H1 (cell line): ENCODE data around the gene PTBP3. TPM values are rescaled to one million over a fixed set of nuclear protein-coding genes. Genes with fewer than 3 reads are reported as not detected.

Source experiments
- CTCF ChIA-PET: fragments of 300-600 bp; sonication (Branson Sonifier 250); formaldehyde crosslinking; loops from one replicate; lab custom pipeline; 2021; ENCODE audit not compliant: partially characterized antibody; lab: Charles Lee
- POLR2A ChIA-PET: fragments of 300-600 bp; sonication (Branson Sonifier 250); formaldehyde crosslinking; loops from one replicate; lab custom pipeline; 2021; ENCODE audit warnings: inconsistent platforms; ENCODE audit not compliant: partially characterized antibody; lab: Charles Lee
- DNase-seq, 2 experiments: peaks; one replicate each; pipeline versions ENCODE4 v3.0.0 to v3.0.0-alpha.2; 2010 to 2022; ENCODE audit warnings: low spot score in 2 of 2, low read depth in 1 of 2, mixed read lengths in 1 of 2
- FAIRE-seq: peaks from 2 replicates; lab custom pipeline; 2011; peaks lifted over from hg19 to GRCh38; lab: Jason Lieb, UNC
- H2AFZ ChIP-seq: 2 replicates; pipeline ENCODE4 v1.8.1; 2012; ENCODE audit warnings: low read length, inconsistent platforms
- H2AK5ac ChIP-seq: 2 replicates; pipeline ENCODE4 v1.6.1; 2013; ENCODE audit warnings: low read depth, low read length
- H2BK120ac ChIP-seq: replicated peaks from 2 replicates; pipeline ENCODE3; 2013; ENCODE audit warnings: low read depth, low read length, inconsistent platforms
- H2BK12ac ChIP-seq: 2 replicates; pipeline ENCODE4 v1.6.1; 2013; ENCODE audit warnings: low read depth, low read length
- H2BK15ac ChIP-seq: 2 replicates; pipeline ENCODE4 v1.6.1; 2013; ENCODE audit warnings: low read length
- H2BK20ac ChIP-seq: 2 replicates; pipeline ENCODE4 v1.6.1; 2013; ENCODE audit warnings: low read length
- H2BK5ac ChIP-seq: 2 replicates; pipeline ENCODE4 v1.6.1; 2013; ENCODE audit warnings: low read depth, low read length
- H3K14ac ChIP-seq: 2 replicates; pipeline ENCODE4 v1.6.1; 2013; ENCODE audit warnings: inconsistent platforms; ENCODE audit not compliant: insufficient read length
- H3K18ac ChIP-seq: 2 replicates; pipeline ENCODE4 v1.6.1; 2013; ENCODE audit warnings: low read length; ENCODE audit errors: extremely low read depth
- H3K23ac ChIP-seq: 2 replicates; pipeline ENCODE4 v1.6.1; 2013; ENCODE audit warnings: inconsistent platforms; ENCODE audit not compliant: insufficient read length
- H3K23me2 ChIP-seq: 2 replicates; pipeline ENCODE4 v1.6.1; 2013; ENCODE audit warnings: low read depth, low read length
- H3K27ac ChIP-seq: 2 replicates; pipeline ENCODE4 v1.6.1; 2011; ENCODE audit warnings: low read depth, low read length, inconsistent platforms
- H3K27me3 ChIP-seq, 4 experiments: replicated peaks in 1 of 4; 1 replicate in 1 of 4; 2 replicates in 3 of 4; pipeline versions ENCODE4 v1.6.1 to v1.8.1; 2011 to 2013; ENCODE audit warnings: low read length in 3 of 4, mild to moderate bottlenecking in 3 of 4, inconsistent platforms in 2 of 4, mixed read lengths in 2 of 4, moderate library complexity in 1 of 4; ENCODE audit not compliant: control insufficient read depth in 3 of 4, insufficient read depth in 3 of 4; ENCODE audit errors: extremely low read depth in 1 of 4
- H3K36me3 ChIP-seq, 4 experiments: 2 replicates each; pipeline versions ENCODE4 v1.6.1 to v1.8.1; 2011 to 2013; ENCODE audit warnings: mild to moderate bottlenecking in 4 of 4, low read length in 3 of 4, moderate library complexity in 2 of 4, control low read depth in 1 of 4, inconsistent platforms in 1 of 4; ENCODE audit not compliant: insufficient read depth in 4 of 4, control insufficient read depth in 2 of 4
- H3K4ac ChIP-seq: replicated peaks from 2 replicates; pipeline ENCODE3; 2013; ENCODE audit warnings: low read length, low read depth, mixed read lengths, inconsistent platforms; ENCODE audit not compliant: insufficient read length
- H3K4me1 ChIP-seq, 4 experiments: replicated peaks in 1 of 4; 1 replicate in 1 of 4; 2 replicates in 3 of 4; pipeline versions ENCODE4 v1.6.1 to v1.8.1; 2011 to 2013; ENCODE audit warnings: low read length in 3 of 4, inconsistent platforms in 2 of 4, mixed read lengths in 1 of 4; ENCODE audit not compliant: insufficient read depth in 4 of 4, control insufficient read depth in 3 of 4
- H3K4me2 ChIP-seq, 2 experiments: 2 replicates each; pipeline versions ENCODE4 v1.6.1 to v1.8.1; 2011 to 2013; ENCODE audit warnings: low read depth in 2 of 2, low read length in 2 of 2, control low read depth in 1 of 2, inconsistent platforms in 1 of 2, mild to moderate bottlenecking in 1 of 2; ENCODE audit not compliant: insufficient read depth in 1 of 2
- H3K4me3 ChIP-seq, 4 experiments: fragments of 200-600, 300-600 bp in 1 of 4; sonication (generic), shearing (Covaris generic), sonication (Bioruptor Twin) in 1 of 4; 2 replicates each; pipeline versions ENCODE4 v1.5.1 to v1.8.1; 2011 to 2016; ENCODE audit warnings: low read length in 4 of 4, low read depth in 3 of 4, control low read depth in 2 of 4, inconsistent platforms in 2 of 4, mild to moderate bottlenecking in 2 of 4, mixed read lengths in 1 of 4, moderate library complexity in 1 of 4; ENCODE audit not compliant: insufficient read depth in 2 of 4; ENCODE audit errors: extremely low read depth in 1 of 4
- H3K56ac ChIP-seq: replicated peaks from 2 replicates; pipeline ENCODE3; 2013; ENCODE audit warnings: low read depth, mild to moderate bottlenecking, mixed read lengths, low read length, inconsistent platforms; ENCODE audit not compliant: insufficient read length
- H3K79me1 ChIP-seq: 2 replicates; pipeline ENCODE4 v1.6.1; 2013; ENCODE audit warnings: low read depth, low read length, control low read depth
- H3K79me2 ChIP-seq, 2 experiments: 2 replicates each; pipeline versions ENCODE4 v1.6.1 to v1.8.1; 2012 to 2013; ENCODE audit warnings: low read length in 2 of 2, mild to moderate bottlenecking in 2 of 2, inconsistent platforms in 1 of 2; ENCODE audit not compliant: insufficient read depth in 2 of 2, control insufficient read depth in 1 of 2
- H3K9ac ChIP-seq, 4 experiments: replicated peaks in 1 of 4; 1 replicate in 1 of 4; 2 replicates in 3 of 4; pipeline versions ENCODE4 v1.6.1 to v1.8.1; 2011 to 2013; ENCODE audit warnings: low read depth in 3 of 4, low read length in 3 of 4, control low read depth in 2 of 4, mild to moderate bottlenecking in 2 of 4, moderate library complexity in 2 of 4, inconsistent platforms in 1 of 4; ENCODE audit errors: extremely low read depth in 1 of 4
- H3K9me3 ChIP-seq, 2 experiments: 2 replicates each; pipeline versions ENCODE4 v1.6.1 to v1.8.1; 2012 to 2013; ENCODE audit warnings: mild to moderate bottlenecking in 2 of 2, moderate library complexity in 2 of 2, control low read depth in 1 of 2, inconsistent platforms in 1 of 2, low read depth in 1 of 2, low read length in 1 of 2, mixed read lengths in 1 of 2; ENCODE audit not compliant: insufficient read depth in 2 of 2
- H4K20me1 ChIP-seq, 2 experiments: replicated peaks in 1 of 2; 2 replicates each; pipeline versions ENCODE3 to v1.8.1; 2011 to 2013; ENCODE audit warnings: inconsistent platforms in 2 of 2, low read length in 2 of 2, mild to moderate bottlenecking in 1 of 2; ENCODE audit not compliant: insufficient read depth in 2 of 2, control insufficient read depth in 1 of 2
- H4K5ac ChIP-seq: 2 replicates; pipeline ENCODE4 v1.6.1; 2013; ENCODE audit warnings: low read length, low read depth, mixed read lengths, inconsistent platforms; ENCODE audit not compliant: insufficient read length
- H4K8ac ChIP-seq: 2 replicates; pipeline ENCODE4 v1.8.0; 2013; ENCODE audit warnings: mild to moderate bottlenecking, moderate library complexity, low read length, inconsistent platforms; ENCODE audit not compliant: insufficient read depth; ENCODE audit errors: extremely low read depth
- H4K91ac ChIP-seq: replicated peaks from 2 replicates; pipeline ENCODE3; 2013; ENCODE audit warnings: low read length, mixed read lengths, inconsistent platforms; ENCODE audit not compliant: insufficient read length
- CEBPB ChIP-seq: IDR thresholded peaks from 2 replicates; pipeline ENCODE4 v1.6.1; 2012; ENCODE audit warnings: low read depth, low read length
- CHD1 ChIP-seq: IDR thresholded peaks from 2 replicates; pipeline ENCODE4 v1.6.1; 2012; ENCODE audit warnings: low read depth, low read length, improper control_type of control experiment
- CREB1 ChIP-seq: IDR thresholded peaks from 2 replicates; pipeline ENCODE4 v1.6.1; 2012; ENCODE audit warnings: inconsistent platforms
- GABPA ChIP-seq: IDR thresholded peaks from 2 replicates; pipeline ENCODE4 v1.6.1; 2011; ENCODE audit warnings: mild to moderate bottlenecking, low read length, moderate library complexity, borderline replicate concordance; ENCODE audit not compliant: insufficient read depth
- JUND ChIP-seq: IDR thresholded peaks from 2 replicates; pipeline ENCODE4 v1.6.1; 2011; ENCODE audit warnings: mild to moderate bottlenecking, improper control_type of control experiment, low read length
- POLR2A ChIP-seq, 2 experiments: IDR thresholded peaks; 1 replicate in 1 of 2; 2 replicates in 1 of 2; pipeline ENCODE4 v1.6.1; 2011; ENCODE audit warnings: low read depth in 2 of 2, low read length in 2 of 2, mild to moderate bottlenecking in 2 of 2; ENCODE audit errors: control extremely low read depth in 1 of 2
- SIX5 ChIP-seq: IDR thresholded peaks from 2 replicates; pipeline ENCODE4 v1.6.1; 2011; ENCODE audit warnings: mild to moderate bottlenecking, low read depth, low read length
- SP2 ChIP-seq: IDR thresholded peaks from 2 replicates; pipeline ENCODE4 v1.6.1; 2012; ENCODE audit warnings: mild to moderate bottlenecking, low read length, inconsistent platforms
- SRF ChIP-seq: IDR thresholded peaks from 2 replicates; pipeline ENCODE4 v1.6.1; 2011; ENCODE audit warnings: mild to moderate bottlenecking, low read depth, low read length, moderate library complexity
- SUZ12 ChIP-seq: fragments of 200-600 bp; sonication (generic); IDR thresholded peaks from 2 replicates; pipeline ENCODE4 v1.6.1; 2012; ENCODE audit warnings: mild to moderate bottlenecking, inconsistent platforms, low read length, moderate library complexity, mixed read lengths
- TEAD4 ChIP-seq: IDR thresholded peaks from 2 replicates; pipeline ENCODE4 v1.6.1; 2012; ENCODE audit warnings: low read depth, low read length, inconsistent platforms, mixed read lengths
- ZNF274 ChIP-seq: IDR thresholded peaks from 2 replicates; pipeline ENCODE4 v1.7.0; 2012; ENCODE audit warnings: low read length, borderline replicate concordance; ENCODE audit errors: extremely low read depth
- WGBS, 2 experiments: shearing (Covaris generic) in 1 of 2; methylation state at CpG; one replicate each; pipeline versions ENCODE4 v1.1.6 to v1.1.7; 2013 to 2015; ENCODE audit warnings: low lambda C conversion rate in 2 of 2, mixed read lengths in 2 of 2, inconsistent platforms in 1 of 2, low coverage in 1 of 2, missing lambda C conversion rate in 1 of 2; ENCODE audit not compliant: insufficient replicate concordance in 2 of 2, insufficient coverage in 1 of 2, insufficient read length in 1 of 2; ENCODE audit errors: extremely low coverage in 1 of 2, missing lambda C conversion rate in 1 of 2; 5-methylcytosine and 5-hydroxymethylcytosine counted together
- polyA plus RNA-seq, 7 experiments: library from polyadenylated mRNA; depleted of rRNA in 3 of 7; stranded (reverse) in 5 of 7; unstranded in 2 of 7; fragments of >200 nt in 5 of 7; fragments of 200-250 nt in 2 of 7; gene quantifications; 1 replicate in 5 of 7; 2 replicates in 1 of 7; 4 replicates in 1 of 7; pipeline versions ENCODE4 v1.2.1 to v1.2.3, GENCODE V29; 2011 to 2013; ENCODE audit warnings: missing spikeins in 2 of 7, mixed read lengths in 2 of 7
- total RNA-seq: library from RNA; stranded (reverse); fragmentation: NEBNext Ultra II Directional; extraction: Animal tissue kit (Norgen Biotek cat#: 25700); gene quantifications from 2 replicates; pipeline ENCODE4 v1.2.1, GENCODE V29; 2021
- TF ChIP-seq, protein P1 (sequence below), 3 experiments: IDR thresholded peaks; 1 replicate in 2 of 3; 2 replicates in 1 of 3; pipeline versions ENCODE4 v1.5.1 to v1.6.1; 2011; ENCODE audit warnings: low read length in 3 of 3, mild to moderate bottlenecking in 3 of 3, inconsistent platforms in 2 of 3, low read depth in 1 of 3, moderate library complexity in 1 of 3; ENCODE audit not compliant: insufficient read depth in 1 of 3; ENCODE audit errors: control extremely low read depth in 1 of 3

PTBP3 gene
- total and polyA plus RNA-seq, 2 of the 8 experiments (the other 6 are each of a cell fraction or from before 2014, with no cell fraction given), result 51.0 to 124 TPM

DNA sequence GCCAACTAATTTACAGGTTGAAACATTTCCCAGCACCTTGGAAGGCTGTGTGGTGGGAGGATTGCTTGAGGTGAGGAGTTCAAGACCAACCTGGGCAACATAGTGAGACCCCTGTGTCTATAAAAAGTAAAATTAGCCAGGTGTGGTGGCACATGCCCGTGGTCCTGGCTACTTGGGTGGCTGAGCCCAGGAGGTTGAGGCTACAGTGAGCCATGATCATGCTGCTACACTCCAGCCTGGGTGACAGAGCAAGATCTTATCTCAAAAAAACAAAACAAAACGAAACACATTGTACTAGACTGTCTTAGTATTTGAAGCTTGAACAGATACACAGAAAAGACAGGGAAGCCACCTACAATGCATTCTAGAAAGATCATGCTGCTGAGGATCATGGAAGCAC, 43.7 kb upstream of the PTBP3 start:
- TF ChIP-seq SRF (no peak), CEBPB (no peak), SUZ12 (no peak), SIX5 (no peak), CREB1 (no peak), TEAD4 (no peak), GABPA (no peak), CHD1 (no peak), SP2 (no peak), JUND (no peak), ZNF274 (no peak), POLR2A (IDR thresholded peaks at IDR 0.05; ENCODE audit: control extremely low read depth in 1 of 2, low read depth in 2 of 2, low read length in 2 of 2) (no peak)
- TF ChIP-seq, protein P1, sequence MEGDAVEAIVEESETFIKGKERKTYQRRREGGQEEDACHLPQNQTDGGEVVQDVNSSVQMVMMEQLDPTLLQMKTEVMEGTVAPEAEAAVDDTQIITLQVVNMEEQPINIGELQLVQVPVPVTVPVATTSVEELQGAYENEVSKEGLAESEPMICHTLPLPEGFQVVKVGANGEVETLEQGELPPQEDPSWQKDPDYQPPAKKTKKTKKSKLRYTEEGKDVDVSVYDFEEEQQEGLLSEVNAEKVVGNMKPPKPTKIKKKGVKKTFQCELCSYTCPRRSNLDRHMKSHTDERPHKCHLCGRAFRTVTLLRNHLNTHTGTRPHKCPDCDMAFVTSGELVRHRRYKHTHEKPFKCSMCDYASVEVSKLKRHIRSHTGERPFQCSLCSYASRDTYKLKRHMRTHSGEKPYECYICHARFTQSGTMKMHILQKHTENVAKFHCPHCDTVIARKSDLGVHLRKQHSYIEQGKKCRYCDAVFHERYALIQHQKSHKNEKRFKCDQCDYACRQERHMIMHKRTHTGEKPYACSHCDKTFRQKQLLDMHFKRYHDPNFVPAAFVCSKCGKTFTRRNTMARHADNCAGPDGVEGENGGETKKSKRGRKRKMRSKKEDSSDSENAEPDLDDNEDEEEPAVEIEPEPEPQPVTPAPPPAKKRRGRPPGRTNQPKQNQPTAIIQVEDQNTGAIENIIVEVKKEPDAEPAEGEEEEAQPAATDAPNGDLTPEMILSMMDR (IDR thresholded peaks at IDR 0.05; ENCODE audit: control extremely low read depth in 1 of 3, insufficient read depth in 1 of 3, low read depth in 1 of 3, low read length in 3 of 3), result no peak
- POLR2A ChIA-PET, result interaction anchor here (0.6 kb wide), 1 partner anchor 20 kb away, joined by 5 read pairs; no protein-coding TSS in a partner anchor
- H3K27ac ChIP-seq, result no peak overlapping the region
- no peak overlapping the region for H3K23ac ChIP-seq
- no peak overlapping the region for H2BK12ac ChIP-seq
- no peak for FAIRE-seq
- H2AFZ ChIP-seq, result no peak overlapping the region
- no peaks in the 10 kb centered on the region for H4K20me1 ChIP-seq
- no peak overlapping the region for H2BK15ac ChIP-seq
- H4K8ac ChIP-seq, result no peak overlapping the region
- no peak overlapping the region for H4K5ac ChIP-seq
- WGBS, 2 experiments, result 79% methylated on average over 2 of the region's 2 CpGs; no CpG with 5 or more reads in 1 of the 2 experiments
- no peak for DNase-seq
- H3K4me1 ChIP-seq, result no peaks in the 10 kb centered on the region; a peak in 3 of 7 replicates
- H3K4ac ChIP-seq, result no peak overlapping the region
- no peak overlapping the region for H2BK120ac ChIP-seq
- no peak overlapping the region for H3K56ac ChIP-seq
- H3K9me3 ChIP-seq, result no peaks in the 10 kb centered on the region
- no peak overlapping the region for H3K14ac ChIP-seq
- H3K9ac ChIP-seq, result no peak overlapping the region
- H3K18ac ChIP-seq, result no peak overlapping the region
- H4K91ac ChIP-seq, result no peak overlapping the region
- H2BK20ac ChIP-seq, result no peak overlapping the region
- H3K79me2 ChIP-seq, result peaks cover 0 to 4% of the 10 kb centered on the region in 2 experiments; a peak in 2 of 4 replicates
- no peaks in the 10 kb centered on the region for H3K27me3 ChIP-seq
- H3K36me3 ChIP-seq, result no peaks in the 10 kb centered on the region
- H3K4me2 ChIP-seq, result peak overlapping the region in 1 of 2 experiments; percentile 81; a peak in 2 of 4 replicates
- no peaks in the 10 kb centered on the region; the same call in 1 of the 2 replicates for H3K79me1 ChIP-seq
- H2AK5ac ChIP-seq, result no peak overlapping the region
- peaks cover 5% of the 10 kb centered on the region for H3K23me2 ChIP-seq
- peak overlapping the region in 1 of 4 experiments; percentile 89; a peak in 2 of 8 replicates for H3K4me3 ChIP-seq
- CTCF ChIA-PET, result interaction anchor here (1.9 to 2.0 kb wide), 2 partner anchors 10 to 336 kb away, joined by 4 to 5 read pairs; no protein-coding TSS in a partner anchor
- no peak overlapping the region for H2BK5ac ChIP-seq
